ENCODE results near the gene KRCC1.

DNA sequence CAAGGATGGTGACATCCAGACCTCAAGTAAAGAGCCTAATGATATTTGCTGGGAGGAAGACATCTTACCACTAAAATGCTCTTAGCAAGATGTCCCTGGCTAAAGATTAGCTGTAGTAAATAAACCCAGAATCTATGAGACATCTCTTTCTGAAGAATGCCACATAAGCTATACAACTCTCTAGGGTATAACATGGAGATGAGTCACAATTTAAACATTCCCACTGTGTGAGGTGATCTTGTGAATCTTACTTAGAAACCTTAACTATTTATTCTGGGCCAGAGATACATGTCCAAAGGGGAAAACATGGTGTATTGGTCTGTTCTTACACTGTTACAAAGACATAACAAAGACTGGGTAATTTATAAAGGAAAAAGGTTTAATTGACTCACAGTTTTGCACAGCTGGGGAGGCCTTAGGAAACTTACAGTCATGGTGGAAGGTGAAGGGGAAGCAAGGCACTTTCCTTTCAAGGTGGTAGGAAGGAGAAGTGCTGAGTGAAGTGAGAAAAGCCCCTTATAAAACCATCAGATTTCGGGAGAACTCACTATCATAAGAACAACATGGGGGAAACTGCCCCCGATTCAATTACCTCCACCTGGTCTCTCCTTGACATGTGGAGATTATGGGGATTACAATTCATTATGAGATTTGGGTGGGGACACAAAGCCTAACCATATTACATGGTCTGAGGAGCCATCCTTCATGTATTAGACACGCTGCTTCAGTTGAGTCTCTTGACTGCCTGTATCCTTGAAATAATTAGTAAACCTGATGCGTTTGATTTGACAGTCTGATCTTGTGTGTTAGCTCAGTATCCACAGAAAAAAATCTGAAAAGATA lies 17.1 kb downstream of the KRCC1 start:
- no peak for TF ChIP-seq EZH2 (IDR thresholded peaks at IDR 0.05)
- TF ChIP-seq, protein P1, sequence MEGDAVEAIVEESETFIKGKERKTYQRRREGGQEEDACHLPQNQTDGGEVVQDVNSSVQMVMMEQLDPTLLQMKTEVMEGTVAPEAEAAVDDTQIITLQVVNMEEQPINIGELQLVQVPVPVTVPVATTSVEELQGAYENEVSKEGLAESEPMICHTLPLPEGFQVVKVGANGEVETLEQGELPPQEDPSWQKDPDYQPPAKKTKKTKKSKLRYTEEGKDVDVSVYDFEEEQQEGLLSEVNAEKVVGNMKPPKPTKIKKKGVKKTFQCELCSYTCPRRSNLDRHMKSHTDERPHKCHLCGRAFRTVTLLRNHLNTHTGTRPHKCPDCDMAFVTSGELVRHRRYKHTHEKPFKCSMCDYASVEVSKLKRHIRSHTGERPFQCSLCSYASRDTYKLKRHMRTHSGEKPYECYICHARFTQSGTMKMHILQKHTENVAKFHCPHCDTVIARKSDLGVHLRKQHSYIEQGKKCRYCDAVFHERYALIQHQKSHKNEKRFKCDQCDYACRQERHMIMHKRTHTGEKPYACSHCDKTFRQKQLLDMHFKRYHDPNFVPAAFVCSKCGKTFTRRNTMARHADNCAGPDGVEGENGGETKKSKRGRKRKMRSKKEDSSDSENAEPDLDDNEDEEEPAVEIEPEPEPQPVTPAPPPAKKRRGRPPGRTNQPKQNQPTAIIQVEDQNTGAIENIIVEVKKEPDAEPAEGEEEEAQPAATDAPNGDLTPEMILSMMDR (IDR thresholded peaks at IDR 0.05): no peak
